WTC11 (cell line): ENCODE data around the gene INO80. TPM values are rescaled to one million over a fixed set of nuclear protein-coding genes. Genes with fewer than 3 reads are reported as not detected.
"Not testable (repeated sequence)": the region's sequence is repeated elsewhere in the genome, so short reads cannot be mapped to it uniquely, and the experiment has no call there.

Experiments
- ATAC-seq: fragments of 200-7000 bp; cut with Tn5 transposase; 2 replicates; pipeline ENCODE4 v1.10.0; 2021; ENCODE audit warnings: mild to moderate bottlenecking, moderate library complexity
- CTCF ChIA-PET: fragments of 300-600 bp; sonication (Branson Sonifier 250); formaldehyde crosslinking; loops from one replicate; lab custom pipeline; 2021; ENCODE audit warnings: antibody characterized with exemption; lab: Charles Lee
- POLR2A ChIA-PET: fragments of 350-600 bp; sonication (Branson Sonifier 250); formaldehyde crosslinking; loops from one replicate; lab custom pipeline; 2021; ENCODE audit warnings: antibody characterized with exemption; lab: Charles Lee
- DNase-seq: peaks from one replicate; pipeline ENCODE4 v3.0.0; 2021; ENCODE audit warnings: low spot score
- H3K27ac Mint-ChIP-seq: 2 replicates; pipeline ENCODE4 v1.8.0; 2021; ENCODE audit warnings: mixed read lengths
- H3K27me3 Mint-ChIP-seq: 2 replicates; pipeline ENCODE4 v1.8.0; 2021; ENCODE audit warnings: low read depth, mild to moderate bottlenecking, moderate library complexity, mixed read lengths
- H3K36me3 Mint-ChIP-seq: 2 replicates; pipeline ENCODE4 v1.8.0; 2021; ENCODE audit warnings: mixed read lengths
- H3K4me1 Mint-ChIP-seq: 2 replicates; pipeline ENCODE4 v1.8.0; 2022; ENCODE audit warnings: mixed read lengths
- H3K4me3 Mint-ChIP-seq: 2 replicates; pipeline ENCODE4 v1.8.0; 2021; ENCODE audit warnings: mild to moderate bottlenecking, moderate library complexity, mixed read lengths
- H3K9me3 Mint-ChIP-seq: 2 replicates; pipeline ENCODE4 v1.8.0; 2021; ENCODE audit warnings: mixed read lengths
- ATF2 ChIP-seq: sonication (generic); formaldehyde crosslinking; IDR thresholded peaks from 2 replicates; pipeline ENCODE4 v1.8.1; 2022; ENCODE audit warnings: low read depth, missing genetic modification reagents, borderline replicate concordance
- CTCF ChIP-seq: fragments of 200-600 bp; IDR thresholded peaks from 2 replicates; pipeline ENCODE4 v1.8.0; 2022; ENCODE audit warnings: antibody characterized with exemption
- E2F4 ChIP-seq: sonication (generic); formaldehyde crosslinking; IDR thresholded peaks from 2 replicates; pipeline ENCODE4 v1.8.1; 2022; ENCODE audit warnings: low read depth, mild to moderate bottlenecking, moderate library complexity, missing genetic modification reagents, borderline replicate concordance
- FOXJ3 ChIP-seq: sonication (generic); formaldehyde crosslinking; IDR thresholded peaks from 2 replicates; pipeline ENCODE4 v1.9.0; 2021; ENCODE audit warnings: missing genetic modification reagents, mild to moderate bottlenecking, borderline replicate concordance
- FOXK1 ChIP-seq: sonication (generic); formaldehyde crosslinking; IDR thresholded peaks from 2 replicates; pipeline ENCODE4 v1.8.0; 2022; ENCODE audit warnings: mild to moderate bottlenecking, moderate library complexity, missing genetic modification reagents
- GRHL2 ChIP-seq: fragments of 250-450 bp; sonication (Bioruptor Pico); IDR thresholded peaks from 2 replicates; pipeline ENCODE4 v1.8.0; 2022; ENCODE audit warnings: mild to moderate bottlenecking, moderate library complexity; ENCODE audit not compliant: insufficient replicate concordance, severe bottlenecking
- IRF2 ChIP-seq: sonication (generic); formaldehyde crosslinking; IDR thresholded peaks from 2 replicates; pipeline ENCODE4 v1.8.0; 2022; ENCODE audit warnings: low read depth, missing genetic modification reagents, borderline replicate concordance
- KAT7 ChIP-seq: sonication (generic); formaldehyde crosslinking; IDR thresholded peaks from 2 replicates; pipeline ENCODE4 v1.8.1; 2023; ENCODE audit warnings: missing genetic modification reagents, mild to moderate bottlenecking, borderline replicate concordance
- MXD4 ChIP-seq: fragments of 250-450 bp; sonication (Bioruptor Pico); IDR thresholded peaks from 2 replicates; pipeline ENCODE4 v1.8.0; 2021; ENCODE audit warnings: mild to moderate bottlenecking, moderate library complexity, borderline replicate concordance
- NR3C1 ChIP-seq: sonication (generic); formaldehyde crosslinking; conservative IDR thresholded peaks from 2 replicates; pipeline ENCODE4 v1.8.1; 2023; ENCODE audit warnings: low read depth, mild to moderate bottlenecking, missing genetic modification reagents
- PRDM15 ChIP-seq: sonication (generic); formaldehyde crosslinking; IDR thresholded peaks from 2 replicates; pipeline ENCODE4 v1.8.0; 2022; ENCODE audit warnings: missing genetic modification reagents
- PRRX2 ChIP-seq: fragments of 250-450 bp; sonication (Bioruptor Pico); IDR thresholded peaks from 2 replicates; pipeline ENCODE4 v1.8.0; 2021; ENCODE audit warnings: mild to moderate bottlenecking
- RELA ChIP-seq: sonication (generic); formaldehyde crosslinking; IDR thresholded peaks from 2 replicates; pipeline ENCODE4 v1.8.1; 2022; ENCODE audit warnings: missing genetic modification reagents, mild to moderate bottlenecking, borderline replicate concordance
- TCF7 ChIP-seq: sonication (generic); formaldehyde crosslinking; IDR thresholded peaks from 2 replicates; pipeline ENCODE4 v1.8.0; 2022; ENCODE audit warnings: mild to moderate bottlenecking, low read depth, missing genetic modification reagents, moderate library complexity
- TP53 ChIP-seq: sonication (generic); formaldehyde crosslinking; IDR thresholded peaks from 2 replicates; pipeline ENCODE4 v1.8.1; 2023; ENCODE audit warnings: mild to moderate bottlenecking, missing genetic modification reagents
- USF2 ChIP-seq: sonication (generic); formaldehyde crosslinking; IDR thresholded peaks from 2 replicates; pipeline ENCODE4 v1.8.1; 2023; ENCODE audit warnings: mild to moderate bottlenecking, missing genetic modification reagents, moderate library complexity
- ZNF532 ChIP-seq: fragments of 250-450 bp; sonication (Bioruptor Pico); IDR thresholded peaks from 2 replicates; pipeline ENCODE4 v1.9.0; 2021; ENCODE audit warnings: mild to moderate bottlenecking, borderline replicate concordance
- total RNA-seq: library from RNA; stranded (reverse); gene quantifications from 3 replicates; pipeline ENCODE4 v1.2.3, GENCODE V29; 2021

INO80 gene
- total RNA-seq, 1 experiment from 2014 or later = 20.6 TPM

- H3K27ac Mint-ChIP-seq, CTCF ChIA-PET, POLR2A ChIA-PET, H3K4me1 Mint-ChIP-seq, DNase-seq, H3K4me3 Mint-ChIP-seq, H3K27me3 Mint-ChIP-seq, ATAC-seq, H3K36me3 Mint-ChIP-seq: not testable (repeated sequence)
- H3K9me3 Mint-ChIP-seq = peaks cover 16% of the 10 kb centered on the region
Measured at GRCh38 chr15:41135580-41135979, 19.5 kb upstream of the INO80 start.

- H3K36me3 Mint-ChIP-seq = no peaks in the 10 kb centered on the region
- DNase-seq = no peak
- TF ChIP-seq ATF2 (CRISPR knock-in tag) (no peak), FOXK1 (no peak), USF2 (no peak), MXD4 (CRISPR knock-in tag) (no peak), TCF7 (CRISPR knock-in tag) (no peak), PRRX2 (no peak), RELA (CRISPR knock-in tag) (no peak), TP53 (no peak), FOXJ3 (CRISPR knock-in tag) (no peak), IRF2 (CRISPR knock-in tag) (no peak), CTCF (no peak), NR3C1 (no peak), E2F4 (no peak), KAT7 (no peak), ZNF532 (CRISPR knock-in tag) (no peak), GRHL2 (CRISPR knock-in tag) (no peak), PRDM15 (no peak)
- TF ChIP-seq, all 79 proteins: peak for 0
- Mint-ChIP-seq H3K4me1 (no peaks in the 10 kb centered on the region), H3K27me3 (no peaks in the 10 kb centered on the region), H3K27ac (no peak overlapping the region), H3K9me3 (peaks cover 16% of the 10 kb centered on the region), H3K4me3 (no peak overlapping the region)
- CTCF ChIA-PET = no interaction called here
- POLR2A ChIA-PET = no interaction called here
- no peak for ATAC-seq
Measured at GRCh38 chr15:41133454-41133853, 17.4 kb upstream of the INO80 start.

GRCh38 chr15:41132094-41132493, 16.0 kb upstream of the INO80 start:
- H3K27ac Mint-ChIP-seq, H3K4me3 Mint-ChIP-seq, H3K4me1 Mint-ChIP-seq, DNase-seq, POLR2A ChIA-PET, ATAC-seq, CTCF ChIA-PET, H3K36me3 Mint-ChIP-seq, H3K27me3 Mint-ChIP-seq: not testable (repeated sequence)
- H3K9me3 Mint-ChIP-seq = peaks cover 16% of the 10 kb centered on the region
